ENCODE results near the gene PLB1. TPM values are rescaled to one million over a fixed set of nuclear protein-coding genes. Genes with fewer than 3 reads are reported as not detected.

Gene PLB1
- total RNA-seq, 1 donor from 2014 or later = 0.64 TPM

DNA sequence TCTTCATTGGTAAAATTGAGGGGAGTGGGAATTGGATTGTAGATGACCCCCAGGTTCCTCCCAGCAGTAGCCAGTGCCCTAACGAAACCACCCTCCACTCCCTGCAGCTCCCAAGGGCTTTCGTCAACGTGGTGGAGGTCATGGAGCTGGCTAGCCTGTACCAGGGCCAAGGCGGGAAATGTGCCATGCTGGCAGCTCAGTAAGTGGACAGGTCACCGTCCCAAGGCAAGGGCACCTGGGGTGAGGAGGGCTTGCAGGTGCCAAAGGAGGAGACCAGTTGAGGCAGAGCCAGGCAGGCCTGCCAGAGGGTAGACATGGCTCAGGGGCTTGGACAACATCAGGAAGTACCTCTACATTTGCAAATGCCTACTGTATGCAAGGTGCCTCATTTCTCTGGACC is 133.1 kb downstream of the PLB1 start:
- no peaks in the 10 kb centered on the region for H3K27me3 Mint-ChIP-seq (ENCODE audit: unreplicated experiment)
- H3K4me3 Mint-ChIP-seq (ENCODE audit: unreplicated experiment) = no peak overlapping the region
- no peak overlapping the region for H3K27ac Mint-ChIP-seq (ENCODE audit: unreplicated experiment)
- H3K4me1 Mint-ChIP-seq (ENCODE audit: unreplicated experiment) = peaks cover 34% of the 10 kb centered on the region
- H3K36me3 Mint-ChIP-seq (ENCODE audit: unreplicated experiment) = no peaks in the 10 kb centered on the region
- DNase-seq (ENCODE audit: extremely low spot score, unreplicated experiment) = no peak
- H3K9me3 Mint-ChIP-seq (ENCODE audit: unreplicated experiment) = no peaks in the 10 kb centered on the region
- TF ChIP-seq CTCF (IDR thresholded peaks at IDR 0.05) = no peak

DNA sequence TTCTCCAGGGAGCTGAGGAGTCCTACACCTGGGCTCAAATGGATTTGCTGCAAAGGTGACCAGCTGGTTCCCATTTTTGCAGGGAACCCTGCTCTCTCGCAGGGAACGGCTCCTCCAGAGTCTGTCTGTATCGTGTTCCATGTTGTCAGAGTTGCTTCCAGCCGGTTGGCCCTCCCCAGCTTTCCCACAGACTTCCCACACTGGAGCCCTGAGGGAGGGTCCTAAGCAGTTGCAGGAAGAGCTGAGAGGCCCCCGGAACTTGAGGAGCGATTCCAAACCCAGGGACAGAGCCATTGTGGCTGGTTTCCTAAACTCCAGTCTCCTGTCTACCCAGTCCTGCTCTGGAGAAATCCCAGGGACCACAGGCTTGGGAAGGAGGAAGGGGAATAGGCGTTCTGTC is 134.1 kb downstream of the PLB1 start:
- peaks cover 39% of the 10 kb centered on the region for H3K4me1 Mint-ChIP-seq (ENCODE audit: unreplicated experiment)
- H3K4me3 Mint-ChIP-seq (ENCODE audit: unreplicated experiment) = no peak overlapping the region
- no peaks in the 10 kb centered on the region for H3K36me3 Mint-ChIP-seq (ENCODE audit: unreplicated experiment)
- H3K27me3 Mint-ChIP-seq (ENCODE audit: unreplicated experiment) = no peaks in the 10 kb centered on the region
- H3K9me3 Mint-ChIP-seq (ENCODE audit: unreplicated experiment) = no peaks in the 10 kb centered on the region
- no peak for DNase-seq (ENCODE audit: extremely low spot score, unreplicated experiment)
- H3K27ac Mint-ChIP-seq (ENCODE audit: unreplicated experiment) = no peak overlapping the region
- TF ChIP-seq CTCF (IDR thresholded peaks at IDR 0.05) = no peak

DNA sequence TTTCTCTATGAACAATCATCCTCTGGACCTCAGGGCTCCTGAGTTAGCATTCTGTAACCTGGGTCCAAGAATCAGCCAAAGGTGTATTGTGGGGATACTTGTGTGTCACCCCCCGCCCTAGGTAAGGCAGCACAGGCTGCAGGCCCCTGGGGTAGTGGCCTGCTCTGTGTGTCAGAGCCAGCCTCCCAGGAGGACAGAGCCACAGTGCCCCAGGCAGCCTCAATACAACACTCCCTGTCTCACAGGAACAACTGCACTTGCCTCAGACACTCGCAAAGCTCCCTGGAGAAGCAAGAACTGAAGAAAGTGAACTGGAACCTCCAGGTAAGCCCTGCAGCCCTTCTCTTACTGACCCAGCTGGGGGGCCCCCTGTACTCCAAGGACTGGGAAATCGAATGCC is 134.5 kb downstream of the PLB1 start:
- Mint-ChIP-seq H3K9me3 (ENCODE audit: unreplicated experiment) (no peaks in the 10 kb centered on the region), H3K27me3 (ENCODE audit: unreplicated experiment) (no peaks in the 10 kb centered on the region), H3K27ac (ENCODE audit: unreplicated experiment) (no peak overlapping the region), H3K36me3 (ENCODE audit: unreplicated experiment) (no peaks in the 10 kb centered on the region), H3K4me1 (ENCODE audit: unreplicated experiment) (peaks cover 39% of the 10 kb centered on the region), H3K4me3 (ENCODE audit: unreplicated experiment) (no peak overlapping the region)
- TF ChIP-seq CTCF (IDR thresholded peaks at IDR 0.05) = no peak
- DNase-seq (ENCODE audit: extremely low spot score, unreplicated experiment) = no peak

GRCh38 chr2:28631514-28632206 is 135.8 kb downstream of the PLB1 start:
- no peak for TF ChIP-seq CTCF (IDR thresholded peaks at IDR 0.05)
- H3K36me3 Mint-ChIP-seq (ENCODE audit: unreplicated experiment) = no peaks in the 10 kb centered on the region
- H3K4me1 Mint-ChIP-seq (ENCODE audit: unreplicated experiment) = peaks cover 41% of the 10 kb centered on the region
- H3K27ac Mint-ChIP-seq (ENCODE audit: unreplicated experiment) = peak overlapping the region; percentile 15
- no peak for DNase-seq (ENCODE audit: extremely low spot score, unreplicated experiment)
- H3K27me3 Mint-ChIP-seq (ENCODE audit: unreplicated experiment) = no peaks in the 10 kb centered on the region
- H3K9me3 Mint-ChIP-seq (ENCODE audit: unreplicated experiment) = no peaks in the 10 kb centered on the region
- H3K4me3 Mint-ChIP-seq (ENCODE audit: unreplicated experiment) = no peak overlapping the region

- Mint-ChIP-seq H3K4me1 (ENCODE audit: unreplicated experiment) (peaks cover 38% of the 10 kb centered on the region), H3K27me3 (ENCODE audit: unreplicated experiment) (no peaks in the 10 kb centered on the region), H3K9me3 (ENCODE audit: unreplicated experiment) (no peaks in the 10 kb centered on the region), H3K4me3 (ENCODE audit: unreplicated experiment) (no peak overlapping the region), H3K27ac (ENCODE audit: unreplicated experiment) (no peak overlapping the region), H3K36me3 (ENCODE audit: unreplicated experiment) (no peaks in the 10 kb centered on the region)
- no peak for TF ChIP-seq CTCF (IDR thresholded peaks at IDR 0.05)
- DNase-seq (ENCODE audit: extremely low spot score, unreplicated experiment) = no peak
These were observed 136.9 kb downstream of the PLB1 start for GRCh38 chr2:28632791-28633190.

All from osteocyte (in vitro differentiated cells).